Endothelial cell of umbilical vein (primary cell): ENCODE results near the gene TNS2. TPM values are rescaled to one million over a fixed set of nuclear protein-coding genes. Genes with fewer than 3 reads are reported as not detected.
A peak's percentile ranks its signal among the peaks of the same experiment; 100 is the strongest.

Source experiments
- BruUV-seq: library from RNA; stranded (reverse); fragments of 400-500 nt; replicated peaks from 2 replicates; lab custom pipeline; 2021; lab: Mats Ljungman, UMichigan
- CTCF ChIA-PET: fragments of 300-600, 350-600 bp; sonication (Branson Sonifier 250); formaldehyde crosslinking; loops from one replicate; lab custom pipeline; 2021; ENCODE audit warnings: antibody characterized with exemption, inconsistent platforms; lab: Charles Lee
- POLR2A ChIA-PET: fragments of 300-600, 350-600 bp; sonication (Branson Sonifier 250); formaldehyde crosslinking; loops from one replicate; lab custom pipeline; 2021; ENCODE audit warnings: antibody characterized with exemption, inconsistent platforms; lab: Charles Lee
- DNase-seq: peaks from one replicate; pipeline ENCODE4 v3.0.0-alpha.2; 2011; ENCODE audit warnings: low read depth, low spot score
- FAIRE-seq: peaks from 2 replicates; lab custom pipeline; 2011; peaks lifted over from hg19 to GRCh38; lab: Jason Lieb, UNC
- H2AFZ ChIP-seq: 2 replicates; pipeline ENCODE4 v1.6.0; 2012; ENCODE audit warnings: low read depth, low read length, control low read depth, inconsistent platforms
- H3K27ac ChIP-seq: 2 replicates; pipeline ENCODE4 v1.5.1; 2011; ENCODE audit warnings: low read depth, mild to moderate bottlenecking, control low read depth, low read length, moderate library complexity; ENCODE audit not compliant: insufficient read depth
- H3K27me3 ChIP-seq, 2 experiments: 2 replicates each; pipeline versions ENCODE4 v1.6.0 to v1.6.1; 2011; ENCODE audit warnings: low read length in 2 of 2, mixed read lengths in 1 of 2; ENCODE audit not compliant: control insufficient read depth in 2 of 2, insufficient read depth in 2 of 2
- H3K36me3 ChIP-seq, 2 experiments: 2 replicates in 1 of 2; 3 replicates in 1 of 2; pipeline ENCODE4 v1.5.1; 2011; ENCODE audit warnings: low read length in 2 of 2, mild to moderate bottlenecking in 1 of 2, moderate library complexity in 1 of 2; ENCODE audit not compliant: control insufficient read depth in 2 of 2, insufficient read depth in 2 of 2; ENCODE audit errors: extremely low read depth in 1 of 2
- H3K4me1 ChIP-seq: 3 replicates; pipeline ENCODE4 v1.5.1; 2011; ENCODE audit warnings: mild to moderate bottlenecking, low read length; ENCODE audit not compliant: control insufficient read depth, insufficient read depth; ENCODE audit errors: extremely low read depth
- H3K4me2 ChIP-seq: 2 replicates; pipeline ENCODE4 v1.6.1; 2011; ENCODE audit warnings: low read length, control low read depth, mixed read lengths; ENCODE audit not compliant: insufficient read depth
- H3K4me3 ChIP-seq, 3 experiments: fragments of 200-600 bp in 1 of 3; sonication (generic), shearing (Covaris generic) in 1 of 3; replicated peaks in 1 of 3; 2 replicates each; pipeline ENCODE4 v1.5.1; 2011 to 2016; ENCODE audit warnings: control low read depth in 3 of 3, low read length in 3 of 3, mild to moderate bottlenecking in 2 of 3, inconsistent platforms in 1 of 3, low read depth in 1 of 3, moderate library complexity in 1 of 3; ENCODE audit not compliant: insufficient read depth in 1 of 3
- H3K79me2 ChIP-seq: 2 replicates; pipeline ENCODE4 v1.6.0; 2012; ENCODE audit warnings: low read length, inconsistent platforms; ENCODE audit not compliant: control insufficient read depth, insufficient read depth
- H3K9ac ChIP-seq: replicated peaks from 2 replicates; pipeline ENCODE3; 2011; ENCODE audit warnings: low read length, control low read depth; ENCODE audit not compliant: insufficient read depth; ENCODE audit errors: extremely low read depth
- H3K9me1 ChIP-seq: replicated peaks from 3 replicates; pipeline ENCODE4 v1.6.0; 2011; ENCODE audit warnings: mild to moderate bottlenecking, low read length; ENCODE audit not compliant: control insufficient read depth, insufficient read depth; ENCODE audit errors: extremely low read depth
- H3K9me3 ChIP-seq: replicated peaks from 2 replicates; pipeline ENCODE4 v1.5.1; 2012; ENCODE audit warnings: low read length, inconsistent platforms; ENCODE audit not compliant: control insufficient read depth, insufficient read depth
- H4K20me1 ChIP-seq: replicated peaks from 2 replicates; pipeline ENCODE3; 2011; ENCODE audit warnings: mild to moderate bottlenecking, low read length; ENCODE audit not compliant: control insufficient read depth, insufficient read depth; ENCODE audit errors: extremely low read depth
- EZH2 ChIP-seq: IDR thresholded peaks from 2 replicates; pipeline ENCODE4 v1.6.1; 2012; ENCODE audit warnings: borderline replicate concordance, low read depth, mild to moderate bottlenecking, moderate library complexity, low read length, inconsistent platforms; ENCODE audit not compliant: severe bottlenecking
- FOS ChIP-seq: IDR thresholded peaks from 2 replicates; pipeline ENCODE4 v1.6.1; 2011; ENCODE audit warnings: mild to moderate bottlenecking, low read length, moderate library complexity, borderline replicate concordance; ENCODE audit not compliant: insufficient read depth
- GATA2 ChIP-seq: IDR thresholded peaks from 2 replicates; pipeline ENCODE4 v1.7.0; 2011; ENCODE audit warnings: low read depth, mild to moderate bottlenecking, moderate library complexity, mixed read lengths, low read length; ENCODE audit not compliant: insufficient read length, insufficient read depth
- POLR2AphosphoS5 ChIP-seq: IDR thresholded peaks from 2 replicates; pipeline ENCODE4 v1.6.1; 2012; ENCODE audit warnings: low read depth, mild to moderate bottlenecking, control low read depth, low read length, moderate library complexity; ENCODE audit not compliant: insufficient read depth
- dilution Hi-C: fragments of 300-500 bp; cut with MboI; formaldehyde crosslinking; loops from one replicate; pipeline ENCODE4 v1.15.0; 2019; ENCODE audit warnings: low sequenced_read_pairs; ENCODE audit not compliant: extremely low pct_ligation_motif_present
- intact Hi-C: fragments of 100-400 bp; cut with micrococcal nuclease; formaldehyde crosslinking; loops from one replicate; pipeline ENCODE4 v1.10.0; 2022
- polyA plus RNA-seq, 4 experiments: library from polyadenylated mRNA; depleted of rRNA in 3 of 4; stranded (reverse) in 3 of 4; unstranded in 1 of 4; fragments of >200 nt; gene quantifications; 2 replicates each; pipeline versions ENCODE4 v1.2.1 to v1.2.3, GENCODE V29; 2011 to 2012; ENCODE audit warnings: missing spikeins in 1 of 4
- total RNA-seq: library from RNA; stranded (reverse); gene quantifications from 2 replicates; pipeline ENCODE4 v1.2.3, GENCODE V29; 2021
- TF ChIP-seq, protein P1 (sequence below): IDR thresholded peaks from 2 replicates; pipeline ENCODE4 v1.6.1; 2011; ENCODE audit not compliant: insufficient read depth, insufficient read length
- TF ChIP-seq, protein P2 (sequence below), 2 donors: IDR thresholded peaks; 1 replicate in 1 of 2; 2 replicates in 1 of 2; pipeline ENCODE4 v1.5.1; 2011; ENCODE audit warnings: low read length in 2 of 2, mild to moderate bottlenecking in 2 of 2, moderate library complexity in 2 of 2, control low read depth in 1 of 2, inconsistent platforms in 1 of 2, low read depth in 1 of 2; ENCODE audit not compliant: insufficient read depth in 1 of 2; ENCODE audit errors: extremely low read depth in 1 of 2

Gene TNS2
- total and polyA plus RNA-seq, 2 donors (not counting 3 experiments of a cell fraction or from before 2014, with no cell fraction given): 84.5 to 106 TPM

GRCh38 chr12:53067074-53067992 is 17.5 kb downstream of the TNS2 start:
- TF ChIP-seq POLR2AphosphoS5 (peak; percentile 24), EZH2 (no peak), GATA2 (peak; percentile 62), FOS (peak; percentile 62)
- TF ChIP-seq, protein P1, sequence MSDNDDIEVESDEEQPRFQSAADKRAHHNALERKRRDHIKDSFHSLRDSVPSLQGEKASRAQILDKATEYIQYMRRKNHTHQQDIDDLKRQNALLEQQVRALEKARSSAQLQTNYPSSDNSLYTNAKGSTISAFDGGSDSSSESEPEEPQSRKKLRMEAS: no peak
- TF ChIP-seq, protein P2, sequence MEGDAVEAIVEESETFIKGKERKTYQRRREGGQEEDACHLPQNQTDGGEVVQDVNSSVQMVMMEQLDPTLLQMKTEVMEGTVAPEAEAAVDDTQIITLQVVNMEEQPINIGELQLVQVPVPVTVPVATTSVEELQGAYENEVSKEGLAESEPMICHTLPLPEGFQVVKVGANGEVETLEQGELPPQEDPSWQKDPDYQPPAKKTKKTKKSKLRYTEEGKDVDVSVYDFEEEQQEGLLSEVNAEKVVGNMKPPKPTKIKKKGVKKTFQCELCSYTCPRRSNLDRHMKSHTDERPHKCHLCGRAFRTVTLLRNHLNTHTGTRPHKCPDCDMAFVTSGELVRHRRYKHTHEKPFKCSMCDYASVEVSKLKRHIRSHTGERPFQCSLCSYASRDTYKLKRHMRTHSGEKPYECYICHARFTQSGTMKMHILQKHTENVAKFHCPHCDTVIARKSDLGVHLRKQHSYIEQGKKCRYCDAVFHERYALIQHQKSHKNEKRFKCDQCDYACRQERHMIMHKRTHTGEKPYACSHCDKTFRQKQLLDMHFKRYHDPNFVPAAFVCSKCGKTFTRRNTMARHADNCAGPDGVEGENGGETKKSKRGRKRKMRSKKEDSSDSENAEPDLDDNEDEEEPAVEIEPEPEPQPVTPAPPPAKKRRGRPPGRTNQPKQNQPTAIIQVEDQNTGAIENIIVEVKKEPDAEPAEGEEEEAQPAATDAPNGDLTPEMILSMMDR (IDR thresholded peaks at IDR 0.05; ENCODE audit: extremely low read depth in 1 of 2, insufficient read depth in 1 of 2, low read depth in 1 of 2, low read length in 2 of 2): no peak
- Histone ChIP-seq H3K9me3 (no peaks in the 10 kb centered on the region), H3K27ac (no peak overlapping the region), H4K20me1 (no peaks in the 10 kb centered on the region), H3K4me2 (peak overlapping the region; percentile 4), H3K9me1 (no peaks in the 10 kb centered on the region), H3K79me2 (no peaks in the 10 kb centered on the region), H3K27me3 (no peaks in the 10 kb centered on the region), H3K4me1 (peaks cover 32% of the 10 kb centered on the region), H3K4me3 (no peak overlapping the region), H2AFZ (no peak overlapping the region), H3K9ac (no peak overlapping the region), H3K36me3 (peaks cover 2 to 15% of the 10 kb centered on the region in 2 experiments)
- ChIA-PET CTCF (interaction anchor here (1.6 to 14.2 kb wide), 10 partner anchors 11 to 254 kb away, joined by 5 to 463 read pairs (median 68); partner anchors contain the start of genes AAAS, CSAD, IGFBP6 and SOAT2), POLR2A (interaction anchor here (0.7 to 1.3 kb wide), 2 partner anchors 13 to 185 kb away, joined by 3 to 7 read pairs; a partner anchor contains a TSS)
- peak; percentile 75 for FAIRE-seq
- intact Hi-C loops: no loop called here
- no TSS peak for BruUV-seq
- dilution Hi-C loops: no loop called here
- DNase-seq: peak; percentile 27
